SHP77 treated with DMSO at 0.1 percent for 48 hours (cell line): Measurements from ENCODE around the gene KCNJ4.
"Not testable (repeated sequence)": the region's sequence is repeated elsewhere in the genome, so short reads cannot be mapped to it uniquely, and the experiment has no call there.

Source experiments
- DNase-seq: peaks from one replicate; lab custom pipeline; 2025; lab: John Stamatoyannopoulos, UW

The KCNJ4 gene

GRCh38 chr22:38471237-38471636 is 16.2 kb upstream of the KCNJ4 start:
- DNase-seq, result no peak

GRCh38 chr22:38470179-38470578 is 15.2 kb upstream of the KCNJ4 start:
- not testable (repeated sequence) for DNase-seq

GRCh38 chr22:38469306-38469781 is 14.3 kb upstream of the KCNJ4 start:
- no peak for DNase-seq

GRCh38 chr22:38468443-38469305 is 13.7 kb upstream of the KCNJ4 start:
- DNase-seq, result no peak

- DNase-seq, result no peak
Measured at GRCh38 chr22:38467904-38468442, 13.0 kb upstream of the KCNJ4 start, which contains the start of gene KDELR3. Gene KDELR3 (plus strand): TSS chr22:38468096. CDS start chr22:38468234, 138 bp downstream.

GRCh38 chr22:38467438-38467903 is 12.5 kb upstream of the KCNJ4 start:
- no peak for DNase-seq

GRCh38 chr22:38465673-38466490 is 10.9 kb upstream of the KCNJ4 start:
- no peak for DNase-seq

GRCh38 chr22:38464992-38465672 is 10.1 kb upstream of the KCNJ4 start:
- DNase-seq, result no peak

DNA sequence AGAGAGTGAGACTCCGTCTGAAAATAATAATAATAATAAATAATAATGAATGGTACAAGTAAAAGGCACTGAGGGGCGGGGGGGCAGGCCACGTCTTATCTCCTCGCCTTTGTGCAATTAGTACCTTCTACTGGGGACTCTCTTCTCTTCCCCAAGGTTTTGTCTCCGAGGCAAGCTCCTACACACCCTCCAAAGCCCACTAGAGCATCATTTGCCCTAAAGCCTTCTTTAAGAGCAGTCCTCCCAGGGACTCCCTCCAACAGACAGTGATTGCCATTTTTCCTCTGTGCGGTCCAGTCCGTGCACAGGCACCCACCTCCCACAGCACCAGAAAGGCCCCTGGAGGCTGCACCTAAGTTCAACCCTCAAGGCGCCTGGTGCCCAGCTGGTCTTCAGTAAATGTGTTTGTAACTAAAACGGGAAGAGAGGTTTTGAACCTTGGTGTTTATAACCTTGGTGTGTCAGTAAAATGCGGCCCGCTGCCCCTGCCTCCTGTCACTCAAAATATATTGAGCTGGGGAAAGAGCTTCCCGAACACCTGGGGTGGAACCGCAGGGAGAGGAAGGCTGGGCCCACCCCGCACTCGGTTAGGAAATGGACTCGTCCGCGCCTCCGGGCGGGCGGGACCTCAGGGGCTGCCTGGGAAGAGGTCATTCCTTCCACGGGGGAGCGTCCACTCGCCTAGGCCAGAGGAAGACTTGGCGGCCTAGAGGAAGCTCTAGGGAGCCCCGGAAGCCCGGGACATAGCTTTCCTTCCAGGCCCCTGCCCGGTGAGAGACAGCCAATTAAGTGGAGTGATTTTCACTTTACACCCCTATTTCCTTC is 8.2 kb upstream of the KCNJ4 start:
- DNase-seq, result peak; percentile 33

DNA sequence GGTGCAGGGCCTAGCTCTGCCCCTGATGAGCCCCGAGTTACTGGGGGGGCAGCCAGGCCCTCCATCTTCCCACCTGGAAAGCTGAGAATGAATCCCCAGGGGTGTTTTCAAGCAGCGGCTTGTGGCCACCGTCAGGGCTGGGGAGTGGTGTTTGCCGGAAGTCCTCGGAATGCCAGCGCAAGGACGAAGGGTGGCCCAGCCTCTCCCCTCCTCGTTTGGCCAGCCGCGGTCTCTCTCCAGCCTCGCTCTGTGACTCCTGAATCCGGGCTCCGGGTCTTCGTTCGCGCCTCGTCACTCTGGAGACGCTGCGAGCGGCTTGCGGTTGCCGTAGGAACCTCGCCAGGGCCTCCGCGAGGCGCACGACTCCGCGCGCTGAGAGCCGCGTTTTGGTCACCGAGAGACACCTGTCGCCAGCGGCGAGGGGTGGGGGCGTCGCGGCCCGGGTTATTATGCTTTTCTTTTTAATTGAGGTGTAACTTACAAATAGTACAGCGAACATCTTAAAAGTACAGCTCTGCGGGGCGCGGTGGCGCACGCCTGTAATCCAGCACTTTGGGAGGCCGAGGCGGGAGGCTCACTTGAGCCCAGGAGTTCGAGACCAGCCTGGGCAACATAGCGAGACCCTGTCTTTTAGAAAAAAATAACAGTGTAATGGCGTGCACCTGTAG is 6.5 kb upstream of the KCNJ4 start:
- DNase-seq, result peak; percentile 82

DNA sequence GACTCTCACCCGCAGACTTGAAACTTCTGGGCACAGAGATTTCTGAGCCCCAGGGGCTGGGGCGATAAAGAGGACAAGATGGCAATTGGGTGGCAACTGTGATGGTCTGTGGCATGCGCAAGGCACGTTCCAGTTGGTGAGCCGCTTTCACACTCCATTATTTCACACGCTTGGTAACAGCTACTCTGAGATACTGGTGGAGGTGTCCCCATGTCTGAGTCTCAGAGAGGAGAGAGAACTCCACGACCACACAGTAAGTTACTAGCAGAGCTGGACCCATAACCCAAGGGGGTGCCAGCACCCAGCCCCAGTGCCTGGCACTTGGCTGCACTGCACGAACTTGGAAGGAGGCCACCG is 6.0 kb upstream of the KCNJ4 start:
- DNase-seq, result no peak

GRCh38 chr22:38460426-38460840 is 5.4 kb upstream of the KCNJ4 start:
- DNase-seq, result no peak

GRCh38 chr22:38456841-38457699 is 2.1 kb upstream of the KCNJ4 start:
- no peak for DNase-seq

GRCh38 chr22:38456272-38456835 is 1.4 kb upstream of the KCNJ4 start:
- no peak for DNase-seq

GRCh38 chr22:38455530-38456271 is 702 bp upstream of the KCNJ4 start:
- DNase-seq, result no peak

DNA sequence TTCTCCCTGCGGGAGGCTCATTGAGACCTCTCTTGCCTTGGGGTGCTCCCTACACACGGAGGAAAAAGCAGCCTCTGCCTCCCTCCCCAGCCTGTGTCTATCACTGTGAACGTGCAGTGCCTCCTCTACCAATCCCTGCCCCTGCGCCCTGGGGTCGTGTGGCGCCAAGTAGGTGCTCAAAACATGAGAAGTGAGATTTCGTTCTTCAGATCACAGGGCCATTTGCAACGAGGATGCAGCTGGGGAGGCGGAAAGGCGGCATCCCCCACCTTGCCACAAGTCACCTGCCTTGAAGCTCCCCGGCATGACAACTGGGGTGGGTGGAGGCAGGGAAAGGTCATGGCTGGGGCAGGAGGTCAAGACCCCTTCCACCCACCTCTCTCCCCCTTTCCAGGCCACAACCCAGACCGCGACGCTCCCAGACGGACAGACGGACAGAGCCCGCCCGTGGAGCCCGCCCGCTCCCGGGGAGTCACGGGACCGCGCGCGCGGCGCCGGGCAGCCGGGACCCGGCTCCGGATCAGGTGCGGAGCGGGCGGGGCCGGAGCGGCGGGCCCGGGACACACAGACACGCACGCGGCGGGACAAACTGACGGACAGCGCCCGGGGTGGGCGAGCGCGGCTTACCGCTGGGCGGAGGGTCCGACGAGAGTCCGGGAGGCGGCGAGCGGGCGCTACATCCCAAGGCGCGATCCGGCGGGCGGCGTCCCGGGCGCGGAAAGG is 485 bp downstream of the KCNJ4 start:
- DNase-seq, result no peak

DNA sequence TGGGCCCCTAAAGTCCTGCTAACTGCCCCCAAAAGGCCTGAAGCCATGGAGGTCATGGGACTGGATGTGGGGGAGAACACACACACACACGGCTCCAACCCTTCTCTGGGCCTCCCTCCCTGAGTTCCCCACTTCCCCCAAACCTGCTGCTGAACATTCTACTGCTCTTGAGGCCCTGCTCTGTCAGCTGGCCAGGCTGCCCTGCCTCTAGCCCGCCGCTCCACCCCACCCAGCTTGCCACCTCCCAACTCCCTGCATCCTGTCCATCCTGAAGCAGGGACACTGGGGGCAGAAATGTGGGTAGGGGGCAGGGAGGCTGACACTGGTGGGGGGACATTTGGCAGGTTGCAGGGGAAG is 1.0 kb downstream of the KCNJ4 start:
- DNase-seq, result no peak
